Endothelial cell of hepatic sinusoid (primary cell): ENCODE measurements around the gene FBXL20.
"Not testable (repeated sequence)": the region's sequence is repeated elsewhere in the genome, so short reads cannot be mapped to it uniquely, and the experiment has no call there.

ENCODE experiments used
- in situ Hi-C: cut with HindIII; loops from 2 replicates; pipeline ENCODE4 v1.10.0; 2017; ENCODE audit warnings: low sequenced_read_pairs

The FBXL20 gene

DNA sequence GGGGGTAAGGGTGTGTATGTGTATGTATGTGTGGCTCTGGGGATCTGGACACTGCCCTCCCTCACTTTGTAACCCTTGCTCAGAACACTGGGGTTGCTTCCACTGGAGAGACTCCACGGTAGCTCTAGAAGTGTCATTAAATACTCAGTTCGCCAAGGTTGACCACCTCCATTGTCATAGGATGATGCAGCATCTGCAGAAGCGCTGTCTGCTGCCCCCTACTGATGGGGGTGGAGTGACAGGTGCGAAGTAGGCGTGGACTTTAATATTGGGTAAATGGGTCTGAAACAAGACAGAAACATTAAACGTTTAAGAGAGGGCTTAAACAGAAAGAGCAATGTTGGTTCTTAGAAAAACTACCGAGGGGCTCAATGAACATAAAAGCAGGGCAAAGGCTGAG, 140.1 kb downstream of the FBXL20 start:
- in situ Hi-C loops = no loop called here

DNA sequence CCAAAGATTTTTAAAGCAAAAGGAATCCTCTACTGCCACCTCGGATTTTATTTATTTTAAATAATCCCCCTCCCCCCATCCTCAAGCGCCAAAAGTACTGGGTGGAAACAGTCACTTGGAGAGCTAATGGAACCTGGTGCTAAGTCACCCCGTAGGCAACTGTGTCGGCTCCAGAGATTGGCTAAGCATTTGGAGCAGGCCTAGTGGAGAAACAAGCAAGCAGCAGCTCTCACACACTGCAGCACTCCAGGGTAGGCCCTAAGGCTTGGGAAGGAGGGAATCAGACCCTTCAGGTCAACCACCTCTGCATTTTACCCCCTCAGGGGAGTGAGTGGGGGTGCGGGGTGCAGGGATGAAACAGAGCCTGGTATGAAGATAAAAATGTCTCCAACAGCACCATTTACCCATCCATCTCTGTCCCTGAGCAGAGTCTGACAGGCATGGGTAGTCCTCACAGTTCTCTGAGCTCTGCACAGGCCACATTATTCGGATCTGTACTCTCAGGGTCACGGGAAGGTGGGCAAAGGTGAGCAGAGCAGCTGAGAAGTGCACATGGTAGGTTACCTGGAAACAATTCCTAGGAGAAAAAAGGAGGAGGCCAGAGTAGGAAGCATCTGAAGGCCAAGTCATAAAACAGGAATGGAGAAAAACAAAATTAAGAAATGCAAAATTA, 148.5 kb downstream of the FBXL20 start:
- in situ Hi-C loops = no loop called here

DNA sequence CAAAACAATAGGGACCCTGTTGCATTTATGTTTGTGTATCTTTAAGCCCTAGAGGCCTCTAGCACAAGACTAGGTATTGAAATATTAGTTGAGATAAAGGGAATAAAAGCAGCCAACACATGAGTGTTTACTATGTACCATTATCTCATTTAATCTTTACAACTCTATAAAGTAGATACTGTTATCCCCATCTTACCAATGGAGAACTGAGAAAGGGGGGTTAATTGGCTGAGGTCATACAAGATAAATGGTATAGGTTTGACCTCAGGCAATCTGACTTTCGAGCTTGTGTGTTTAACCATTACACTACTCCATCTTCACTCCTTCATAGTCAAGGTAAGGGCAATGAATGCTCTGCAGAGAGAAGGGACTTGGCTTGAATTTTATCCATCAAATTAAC, 149.4 kb downstream of the FBXL20 start:
- in situ Hi-C loops = no loop called here

DNA sequence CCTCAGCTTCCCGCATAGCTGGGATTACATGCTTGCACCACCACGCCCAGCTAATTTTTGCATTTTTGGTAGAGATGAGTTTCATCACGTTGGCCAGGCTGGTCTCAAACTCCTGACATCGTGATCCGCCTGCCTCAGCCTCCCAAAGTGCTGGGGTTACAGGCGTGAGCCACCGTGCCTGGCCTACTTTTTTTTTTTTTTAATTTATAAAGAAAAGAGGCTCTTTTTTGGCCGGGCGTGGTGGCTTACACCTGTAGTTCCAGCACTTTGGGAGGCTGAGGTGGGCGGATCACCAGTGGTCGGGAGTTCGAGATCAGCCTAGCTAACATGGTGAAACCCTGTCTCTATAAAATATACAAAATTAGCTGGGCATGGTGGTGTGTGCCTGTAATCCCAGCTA, 151.3 kb downstream of the FBXL20 start:
- in situ Hi-C loops = not testable (repeated sequence)

DNA sequence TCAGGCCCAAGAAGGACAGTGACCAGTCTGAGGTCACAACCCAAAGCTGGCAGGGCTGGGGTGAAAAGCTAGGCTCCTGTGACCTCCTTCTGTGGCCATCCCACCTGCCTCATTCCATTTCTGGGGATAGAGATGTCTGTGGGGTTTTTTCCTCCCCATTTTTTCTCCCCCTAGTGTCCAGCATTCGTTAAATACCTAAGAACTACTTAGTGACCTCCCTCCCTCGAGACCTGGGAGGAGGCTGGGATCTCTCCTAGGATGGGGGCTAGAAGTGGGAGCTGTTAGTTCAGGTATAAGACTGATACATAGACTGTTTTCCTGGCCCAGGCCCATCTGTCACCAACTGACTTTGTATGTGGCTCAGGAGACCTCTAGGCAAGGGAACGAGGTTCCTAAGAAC, 155.2 kb downstream of the FBXL20 start:
- in situ Hi-C loops = loop anchor here (5.0 kb wide), 1 partner anchor 49 kb away; the partner anchor contains the start of gene CACNB1

DNA sequence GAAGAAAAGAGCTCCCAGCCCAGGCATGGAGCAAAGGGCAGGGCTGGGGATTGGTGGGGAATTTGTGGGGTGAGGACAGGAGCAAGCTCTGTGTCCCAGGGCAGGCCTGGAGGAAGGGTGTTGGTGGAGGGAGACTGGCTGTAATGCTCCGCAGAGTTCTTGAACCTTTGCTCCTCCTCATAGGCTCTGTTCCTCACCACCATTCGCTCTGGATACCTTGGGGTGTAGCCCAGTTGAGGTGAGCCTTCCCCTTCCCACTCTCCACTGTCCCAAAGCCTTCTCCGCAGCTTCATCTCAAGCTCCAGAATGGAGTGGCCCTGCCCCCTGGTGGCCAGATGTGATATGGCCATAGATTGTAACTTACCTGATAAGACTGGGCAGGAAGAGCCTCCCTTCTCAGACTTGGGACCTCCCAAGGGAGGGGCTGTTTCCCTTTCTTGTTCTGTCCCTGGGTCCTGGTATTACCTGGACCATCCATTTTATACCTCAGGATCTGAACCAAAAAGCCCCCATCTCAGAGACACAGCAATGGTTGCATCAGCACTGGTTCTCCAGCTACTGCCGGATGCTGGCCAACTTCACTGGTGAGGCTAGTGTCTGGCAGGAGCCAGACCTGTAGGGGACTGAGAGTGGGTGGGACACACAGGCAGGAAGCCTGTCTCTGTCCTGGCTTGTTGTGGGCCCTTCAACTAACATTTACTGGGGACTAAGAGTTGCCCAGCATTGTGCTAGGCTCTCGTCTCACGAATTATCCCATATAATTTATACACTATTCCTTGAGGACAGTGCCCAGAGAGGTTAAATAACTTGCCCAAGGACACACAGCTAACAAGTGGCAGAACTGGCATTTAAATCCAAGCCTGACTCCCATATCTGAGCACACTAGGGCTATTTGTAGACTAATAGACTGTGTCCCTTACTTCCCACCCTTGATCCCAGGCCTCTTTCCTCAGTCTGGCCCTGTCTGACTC, 156.5 kb downstream of the FBXL20 start:
- in situ Hi-C loops = loop anchor here (5.0 kb wide), 1 partner anchor 48 kb away; the partner anchor contains the start of gene CACNB1

DNA sequence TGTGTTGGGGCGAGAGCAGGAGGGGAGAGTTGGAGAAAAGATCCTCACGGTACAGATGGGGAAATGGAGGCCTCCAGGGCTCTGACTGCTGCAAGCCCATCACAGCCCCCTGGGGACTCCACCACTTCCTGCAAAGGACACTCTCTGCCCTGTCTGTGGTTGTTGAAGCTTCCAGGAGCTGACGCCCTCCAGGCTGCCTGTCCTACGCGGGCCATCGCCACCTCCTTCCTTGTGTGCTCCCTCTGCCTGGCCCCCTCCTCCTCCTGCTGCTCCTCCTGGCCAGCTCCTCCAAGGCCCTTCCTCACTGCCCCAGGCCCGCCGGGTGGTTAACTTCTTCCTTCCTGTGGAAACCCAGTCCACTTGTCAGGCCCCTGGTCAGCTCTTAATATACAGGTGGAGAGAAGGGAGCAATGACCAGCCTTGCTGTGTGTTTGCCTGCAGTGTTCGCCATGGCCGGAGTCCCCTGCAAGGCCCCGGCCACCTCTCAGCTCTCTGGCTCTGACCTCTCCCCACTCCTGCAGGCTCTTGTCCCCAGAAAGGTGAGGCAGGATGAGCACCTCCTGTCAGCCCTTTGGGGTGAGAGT, 157.3 kb downstream of the FBXL20 start:
- in situ Hi-C loops = no loop called here

DNA sequence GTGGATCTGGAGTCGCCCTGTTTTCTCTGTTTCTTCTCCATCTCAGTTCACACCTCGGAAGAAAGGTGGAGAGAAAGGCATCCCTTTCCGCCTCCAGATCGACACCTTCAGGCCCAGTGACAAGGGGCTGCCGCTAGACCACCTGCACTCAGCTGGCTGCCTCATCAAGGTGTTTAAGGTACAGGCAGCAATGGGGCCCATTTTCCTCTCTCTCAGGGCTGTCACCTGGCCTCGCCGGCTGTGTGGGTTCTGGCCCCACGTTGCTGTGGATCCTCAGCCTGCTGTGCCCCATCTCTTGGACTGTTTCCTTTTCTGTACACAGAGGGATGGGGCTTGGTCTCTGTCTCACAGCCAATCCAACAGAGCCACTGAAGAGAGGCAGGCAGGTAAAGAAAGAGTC, 158.3 kb downstream of the FBXL20 start:
- in situ Hi-C loops = no loop called here

DNA sequence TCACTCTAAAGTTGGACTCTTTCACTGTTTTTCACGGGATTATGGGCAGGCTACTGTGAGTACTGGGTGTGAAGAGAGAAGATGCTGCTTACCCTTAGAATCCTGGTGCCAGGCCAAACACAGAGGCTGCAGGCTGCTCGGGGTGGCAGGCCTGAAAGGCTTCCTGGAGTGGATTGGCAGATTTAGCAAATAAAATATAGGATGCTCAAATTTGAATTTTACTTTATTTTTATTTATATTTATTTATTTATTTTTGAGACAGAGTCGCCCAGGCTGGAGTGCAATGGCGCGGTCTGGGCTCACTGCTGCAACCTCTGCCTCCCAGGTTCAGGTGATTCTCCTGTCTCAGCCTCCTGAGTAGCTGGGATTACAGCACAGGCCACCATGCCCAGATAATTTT, 160.8 kb downstream of the FBXL20 start:
- in situ Hi-C loops = no loop called here

DNA sequence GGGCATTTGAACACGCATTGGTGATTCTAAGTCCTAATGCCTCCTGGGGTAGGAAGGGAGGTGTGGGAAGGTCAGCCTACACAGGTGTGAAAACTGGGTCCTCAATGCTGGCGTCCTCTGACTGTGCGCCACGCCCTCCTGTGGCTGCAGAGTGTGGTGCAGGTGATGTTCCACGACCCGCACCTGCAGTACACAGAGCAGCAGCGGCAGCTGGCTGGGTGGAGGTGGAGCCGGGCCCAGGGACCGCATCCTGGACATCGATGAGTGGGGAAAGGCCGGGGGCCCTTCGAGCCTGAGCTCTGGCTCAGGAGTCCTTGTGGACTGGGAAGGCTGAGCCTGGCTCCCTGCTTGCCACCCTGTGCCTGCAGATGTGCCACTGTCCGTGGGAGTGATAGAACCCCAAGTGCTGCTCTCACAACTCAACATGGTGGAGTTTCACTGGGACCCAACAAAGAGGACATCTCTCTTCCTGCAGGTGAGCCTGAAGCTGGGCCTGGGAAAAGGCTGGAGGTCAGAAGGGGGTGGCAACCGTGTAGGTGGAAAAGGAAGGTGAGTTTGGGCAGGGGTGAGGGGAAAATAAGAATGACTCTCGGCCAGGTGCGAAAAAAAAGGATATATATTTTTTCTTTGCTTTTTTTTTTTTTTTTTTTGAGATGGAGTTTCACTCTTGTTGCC, 161.6 kb downstream of the FBXL20 start:
- in situ Hi-C loops = no loop called here

DNA sequence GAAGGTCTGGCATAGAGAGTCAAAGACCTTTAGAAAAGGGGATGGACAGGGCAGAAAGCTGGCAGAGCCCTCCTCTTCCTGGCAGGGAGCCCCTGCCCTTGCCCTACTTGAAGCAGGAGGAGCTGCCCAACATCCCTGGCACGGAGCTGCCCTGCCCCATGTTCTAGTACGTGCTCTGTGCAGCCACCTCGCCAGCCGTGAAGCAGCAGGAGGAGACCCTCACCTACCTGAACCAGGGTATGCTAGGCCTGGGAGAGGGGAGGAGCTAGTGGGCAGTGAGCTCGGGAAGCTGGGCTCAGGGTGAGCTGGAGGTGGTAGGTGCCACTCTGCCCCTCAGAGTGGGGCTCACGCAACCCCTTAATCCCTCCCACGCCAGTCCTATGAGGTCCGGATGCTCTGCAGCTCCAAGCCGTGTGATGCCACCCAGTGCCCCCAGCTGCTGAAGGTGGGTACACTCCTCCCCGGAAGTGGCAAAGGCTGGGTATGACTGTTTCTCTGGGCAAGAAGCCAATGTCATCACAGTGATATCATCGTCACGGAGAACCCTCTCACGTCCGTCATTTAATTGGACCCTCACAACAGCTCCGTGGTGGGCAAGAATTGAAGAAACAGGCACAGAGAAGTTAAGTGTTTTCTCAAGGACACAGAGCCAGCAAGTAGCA, 163.0 kb downstream of the FBXL20 start:
- in situ Hi-C loops = no loop called here

DNA sequence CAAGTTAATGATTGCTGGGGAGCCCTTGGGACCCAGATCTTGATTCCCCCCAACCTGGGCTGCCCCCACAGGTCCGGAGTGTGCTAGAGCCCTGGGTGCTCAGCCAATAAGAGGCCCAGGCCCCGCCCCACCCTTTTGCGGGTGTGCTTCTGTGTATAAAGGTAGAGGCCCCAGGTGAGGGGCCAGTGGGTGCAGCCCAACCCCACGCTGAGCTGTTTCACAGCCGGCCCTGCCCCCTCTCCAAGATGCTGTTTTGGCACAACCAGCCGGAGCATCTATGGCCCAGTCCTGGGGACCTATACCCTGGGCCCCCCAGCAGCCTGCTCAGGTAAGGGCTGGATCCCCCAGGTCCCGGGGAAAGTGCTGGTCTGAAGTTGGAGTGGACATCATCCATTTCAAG, 163.8 kb downstream of the FBXL20 start:
- in situ Hi-C loops = no loop called here

DNA sequence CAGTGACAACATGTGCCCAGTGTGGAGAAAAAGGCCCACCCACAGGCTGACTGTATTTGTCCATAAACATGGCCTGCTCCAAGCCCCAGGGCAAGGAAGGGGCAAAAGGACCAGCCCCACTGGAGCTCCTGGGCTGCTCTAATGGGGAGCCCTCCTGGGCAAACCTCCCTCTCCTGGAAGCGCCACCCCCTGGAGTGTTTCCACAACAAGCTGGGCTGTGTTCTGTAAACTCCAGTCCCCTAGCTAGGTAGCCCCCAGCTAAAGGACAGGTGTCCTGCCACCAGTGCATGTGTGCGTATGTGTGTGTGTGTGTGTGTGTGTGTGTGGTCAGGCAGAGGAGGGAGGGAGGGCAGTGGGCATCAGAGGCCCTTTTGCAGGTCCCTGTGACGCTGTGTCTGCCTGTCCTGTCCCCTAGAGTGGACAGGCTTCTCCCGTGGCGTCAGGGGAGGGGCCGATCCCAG, 164.4 kb downstream of the FBXL20 start:
- in situ Hi-C loops = no loop called here

DNA sequence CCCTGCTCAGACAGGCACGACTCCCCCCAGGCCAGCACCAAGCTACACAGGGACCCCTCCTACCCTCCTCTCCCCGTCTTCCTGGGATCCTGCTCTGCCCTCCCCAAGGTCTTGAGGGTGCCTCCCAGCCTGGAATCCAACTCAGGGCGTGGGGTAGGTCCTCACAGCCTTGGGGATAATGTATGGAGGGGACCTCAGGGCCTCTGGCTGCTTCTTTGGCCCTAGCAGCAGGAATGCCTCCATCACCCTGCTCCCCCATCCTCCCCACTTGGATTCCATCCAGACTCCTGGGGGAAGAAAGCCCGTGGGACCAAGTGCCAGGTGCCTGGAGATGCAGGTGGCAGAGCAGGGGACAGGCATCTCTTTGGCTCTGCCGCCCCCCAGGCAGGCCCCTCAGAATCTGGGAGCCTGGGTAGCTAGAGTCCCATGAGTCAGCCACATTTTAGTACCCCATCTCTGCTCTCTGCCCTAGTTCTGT, 164.9 kb downstream of the FBXL20 start:
- in situ Hi-C loops = no loop called here

DNA sequence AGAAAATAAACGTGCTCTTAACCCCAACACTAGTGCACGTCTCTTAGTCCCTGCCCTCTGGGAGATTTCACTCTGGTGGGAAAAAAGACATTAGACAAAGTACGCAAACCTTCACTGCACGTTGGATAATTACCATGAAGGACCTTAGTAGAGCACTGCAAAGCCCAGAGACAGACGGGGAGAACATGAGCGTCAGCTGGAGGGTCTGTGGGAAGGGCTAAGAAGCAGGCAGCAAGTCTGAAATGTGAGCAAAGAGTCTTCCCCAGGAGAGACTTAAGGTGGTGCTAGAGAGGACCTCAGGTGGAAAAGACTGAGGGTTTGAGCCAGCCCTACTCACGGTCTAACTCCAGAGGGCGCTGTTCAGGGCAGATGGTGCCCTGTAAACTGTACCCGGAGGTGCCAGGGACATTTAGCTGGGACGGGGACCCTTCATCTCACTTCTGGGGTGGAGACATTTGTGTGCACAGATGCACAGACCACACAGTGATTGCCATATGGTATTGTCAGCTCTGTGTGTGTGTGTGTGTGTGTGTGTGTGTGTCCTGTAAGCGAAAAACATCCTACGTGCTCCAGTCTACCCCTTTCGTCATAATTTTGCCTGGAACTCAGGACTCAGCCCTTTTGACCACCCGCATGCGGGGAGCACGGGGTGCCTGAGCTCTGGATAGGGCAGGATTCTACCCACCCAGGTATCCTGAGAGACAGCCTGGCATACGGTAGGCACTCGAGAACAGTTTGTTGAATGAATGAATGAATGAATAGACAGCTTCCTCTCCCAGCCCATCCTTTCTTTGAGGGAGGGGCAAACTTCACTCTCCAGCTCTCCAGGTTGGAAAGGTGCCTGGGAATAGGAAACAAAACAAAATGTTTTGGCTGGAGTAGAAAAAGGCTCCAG, 165.6 kb downstream of the FBXL20 start:
- in situ Hi-C loops = no loop called here

DNA sequence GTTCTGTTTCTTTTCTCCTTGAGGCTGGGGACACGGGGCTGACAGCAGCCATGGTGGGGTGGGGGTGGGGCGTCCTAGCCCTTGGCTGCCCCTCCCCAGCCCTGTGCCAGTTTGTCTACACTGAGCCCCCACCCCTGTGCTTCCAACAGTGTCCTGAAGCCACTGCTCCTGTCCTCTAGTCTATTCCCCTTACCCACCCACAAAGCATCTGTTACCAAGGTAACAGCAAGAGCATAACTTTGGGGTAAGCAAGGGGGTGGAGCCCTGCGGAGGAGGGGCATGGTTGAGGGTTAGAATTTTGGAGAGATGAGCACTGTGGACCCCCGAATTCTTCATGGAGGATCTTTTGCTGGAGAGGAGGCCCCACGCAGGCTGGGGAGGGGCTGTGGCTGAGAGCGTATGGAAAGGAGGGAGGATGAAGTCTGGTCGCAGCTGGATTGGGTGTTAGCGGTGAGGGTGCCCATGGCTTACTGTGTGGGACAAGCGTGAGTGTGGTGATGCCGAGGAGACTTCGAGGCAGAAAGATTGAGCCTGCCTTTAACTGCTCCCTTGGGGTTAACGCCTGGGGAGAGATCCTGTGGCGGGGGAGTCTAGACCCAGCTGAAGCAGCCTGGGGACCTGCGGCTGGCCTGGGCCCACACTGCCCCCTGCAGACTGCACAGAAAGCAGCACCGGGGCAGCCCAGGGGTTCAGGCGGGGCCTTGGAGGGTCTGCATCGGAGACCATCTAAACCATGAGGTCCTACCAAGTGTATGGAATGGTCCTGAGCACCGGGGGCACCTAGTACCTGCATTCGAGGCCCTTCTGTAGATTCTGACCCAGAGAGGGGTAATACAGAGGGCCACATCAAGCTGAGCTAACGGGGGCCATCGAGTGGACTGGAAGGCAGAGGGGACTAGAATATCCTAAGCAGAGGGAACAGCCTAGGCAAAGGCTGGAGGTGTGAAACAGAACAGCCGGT, 169.6 kb downstream of the FBXL20 start:
- in situ Hi-C loops = no loop called here

DNA sequence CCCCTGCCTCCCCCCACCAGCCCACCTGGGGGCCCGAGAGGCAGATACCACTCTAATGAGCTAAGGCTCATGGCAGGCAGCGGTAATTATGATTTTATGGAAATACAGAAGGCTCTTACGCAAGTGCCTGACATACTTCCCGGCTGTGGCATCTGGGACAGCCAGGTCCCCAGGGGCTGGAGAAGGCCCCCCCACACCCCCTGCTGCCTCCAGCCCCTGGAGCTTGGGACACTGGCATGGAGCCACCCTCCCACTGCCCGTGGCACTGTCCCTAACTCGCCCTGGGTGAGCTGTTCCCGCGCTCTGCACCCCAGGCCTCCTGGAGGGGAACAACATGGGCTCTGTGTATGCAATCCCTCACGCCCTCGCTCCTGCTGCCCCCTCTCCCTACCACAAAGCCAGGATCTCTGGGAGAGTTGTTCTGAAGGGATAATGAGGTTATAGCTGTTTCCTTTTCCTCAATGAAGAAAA, 170.3 kb downstream of the FBXL20 start:
- in situ Hi-C loops = no loop called here

DNA sequence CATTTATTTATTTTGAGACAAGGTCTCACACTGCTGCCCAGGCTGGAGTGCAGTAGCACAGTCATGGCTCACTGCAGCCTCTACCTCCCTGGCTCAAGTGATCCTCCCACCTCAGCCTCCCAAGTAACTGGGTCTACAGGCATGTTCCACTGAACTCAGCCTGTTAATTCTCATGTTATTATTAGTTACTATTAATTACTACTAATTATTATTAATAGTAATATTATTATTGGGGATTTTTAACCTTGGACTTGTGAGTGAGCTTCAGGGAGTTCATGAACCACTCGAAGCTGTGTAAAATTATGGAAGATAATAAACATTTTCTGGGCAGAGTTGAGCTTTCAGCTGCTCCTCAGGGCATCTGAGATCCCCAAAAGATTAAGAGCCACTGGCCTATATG, 171.1 kb downstream of the FBXL20 start:
- in situ Hi-C loops = no loop called here
